Mesothelial cell of epicardium (in vitro differentiated cells): Measurements from ENCODE around the gene BIRC6. TPM values are rescaled to one million over a fixed set of nuclear protein-coding genes. Genes with fewer than 3 reads are reported as not detected.

Experiments used
- DNase-seq, 2 experiments: peaks; one replicate each; pipeline ENCODE4 v3.0.0; 2021; ENCODE audit warnings: low spot score in 2 of 2; ENCODE audit not compliant: unreplicated experiment in 2 of 2
- H3K27ac Mint-ChIP-seq: 2 replicates; pipeline ENCODE4 v1.8.0; 2021; ENCODE audit warnings: mixed read lengths
- H3K27me3 Mint-ChIP-seq: 2 replicates; pipeline ENCODE4 v1.8.0; 2021; ENCODE audit warnings: low read depth, mixed read lengths
- H3K36me3 Mint-ChIP-seq: 2 replicates; pipeline ENCODE4 v1.8.0; 2021; ENCODE audit warnings: mixed read lengths
- H3K4me1 Mint-ChIP-seq: 2 replicates; pipeline ENCODE4 v1.8.0; 2021; ENCODE audit warnings: mixed read lengths
- H3K4me3 Mint-ChIP-seq: 2 replicates; pipeline ENCODE4 v1.8.0; 2021; ENCODE audit warnings: mild to moderate bottlenecking, moderate library complexity, mixed read lengths
- H3K9me3 Mint-ChIP-seq: 2 replicates; pipeline ENCODE4 v1.8.0; 2021; ENCODE audit warnings: mixed read lengths
- total RNA-seq: library from RNA; stranded (reverse); gene quantifications from 3 replicates; pipeline ENCODE4 v1.2.1, GENCODE V29; 2021
- TF ChIP-seq, protein P1 (sequence below): fragments of 200-600 bp; sonication (generic); IDR thresholded peaks from one replicate; pipeline ENCODE4 v1.5.0; 2021; ENCODE audit warnings: antibody characterized with exemption; ENCODE audit not compliant: unreplicated experiment

The BIRC6 gene
- total RNA-seq, 1 donor from 2014 or later, result 112 TPM

DNA sequence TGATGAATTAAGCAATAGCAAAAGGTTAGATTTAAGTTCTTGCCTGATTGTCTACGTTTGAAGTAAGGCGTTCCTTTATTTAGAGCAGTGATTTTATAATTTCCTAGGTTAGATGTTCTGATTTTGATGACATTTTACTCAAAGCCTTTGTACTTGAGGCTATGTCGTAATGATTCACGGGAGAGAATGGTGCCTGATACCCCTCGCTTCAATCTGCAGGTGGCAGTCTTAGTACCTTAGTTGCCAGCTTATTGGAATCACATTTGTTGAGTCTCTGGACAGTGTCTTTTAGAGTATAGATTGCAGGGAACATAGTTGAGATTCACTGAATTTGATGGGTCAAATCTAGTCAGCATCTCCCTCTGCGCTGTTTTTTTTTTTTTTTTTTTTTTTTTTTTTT lies 89.5 kb downstream of the BIRC6 start:
- no peak overlapping the region for H3K27ac Mint-ChIP-seq
- no peak for DNase-seq
- H3K9me3 Mint-ChIP-seq, result peaks cover 4% of the 10 kb centered on the region
- peaks cover 58% of the 10 kb centered on the region for H3K36me3 Mint-ChIP-seq
- no peaks in the 10 kb centered on the region for H3K27me3 Mint-ChIP-seq
- TF ChIP-seq, protein P1, sequence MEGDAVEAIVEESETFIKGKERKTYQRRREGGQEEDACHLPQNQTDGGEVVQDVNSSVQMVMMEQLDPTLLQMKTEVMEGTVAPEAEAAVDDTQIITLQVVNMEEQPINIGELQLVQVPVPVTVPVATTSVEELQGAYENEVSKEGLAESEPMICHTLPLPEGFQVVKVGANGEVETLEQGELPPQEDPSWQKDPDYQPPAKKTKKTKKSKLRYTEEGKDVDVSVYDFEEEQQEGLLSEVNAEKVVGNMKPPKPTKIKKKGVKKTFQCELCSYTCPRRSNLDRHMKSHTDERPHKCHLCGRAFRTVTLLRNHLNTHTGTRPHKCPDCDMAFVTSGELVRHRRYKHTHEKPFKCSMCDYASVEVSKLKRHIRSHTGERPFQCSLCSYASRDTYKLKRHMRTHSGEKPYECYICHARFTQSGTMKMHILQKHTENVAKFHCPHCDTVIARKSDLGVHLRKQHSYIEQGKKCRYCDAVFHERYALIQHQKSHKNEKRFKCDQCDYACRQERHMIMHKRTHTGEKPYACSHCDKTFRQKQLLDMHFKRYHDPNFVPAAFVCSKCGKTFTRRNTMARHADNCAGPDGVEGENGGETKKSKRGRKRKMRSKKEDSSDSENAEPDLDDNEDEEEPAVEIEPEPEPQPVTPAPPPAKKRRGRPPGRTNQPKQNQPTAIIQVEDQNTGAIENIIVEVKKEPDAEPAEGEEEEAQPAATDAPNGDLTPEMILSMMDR, result no peak
- no peak overlapping the region for H3K4me3 Mint-ChIP-seq
- H3K4me1 Mint-ChIP-seq, result no peaks in the 10 kb centered on the region

DNA sequence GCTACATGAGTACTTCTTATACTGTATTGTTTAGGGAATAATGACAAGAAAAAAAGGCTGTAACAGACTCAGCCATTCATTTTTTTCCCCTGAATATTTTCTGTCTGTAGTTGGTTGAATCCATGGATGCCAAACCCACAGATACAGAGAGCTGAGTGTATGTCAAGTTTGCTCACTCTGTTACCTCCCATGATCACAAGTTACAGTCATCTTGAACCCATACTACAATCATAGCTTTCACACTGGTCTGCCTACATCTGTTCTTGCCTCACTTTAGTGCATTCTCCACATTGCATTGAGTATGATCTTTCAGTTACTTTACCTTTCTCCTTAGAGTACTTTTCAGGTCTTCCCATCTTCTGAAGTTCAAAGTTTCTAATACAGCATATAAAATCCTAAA lies 94.0 kb downstream of the BIRC6 start:
- peaks cover 4% of the 10 kb centered on the region for H3K9me3 Mint-ChIP-seq
- TF ChIP-seq, protein P1, result no peak
- DNase-seq, result no peak
- no peaks in the 10 kb centered on the region for H3K27me3 Mint-ChIP-seq
- H3K27ac Mint-ChIP-seq, result no peak overlapping the region
- H3K36me3 Mint-ChIP-seq, result peaks cover 34% of the 10 kb centered on the region
- H3K4me1 Mint-ChIP-seq, result no peaks in the 10 kb centered on the region
- no peak overlapping the region for H3K4me3 Mint-ChIP-seq

DNA sequence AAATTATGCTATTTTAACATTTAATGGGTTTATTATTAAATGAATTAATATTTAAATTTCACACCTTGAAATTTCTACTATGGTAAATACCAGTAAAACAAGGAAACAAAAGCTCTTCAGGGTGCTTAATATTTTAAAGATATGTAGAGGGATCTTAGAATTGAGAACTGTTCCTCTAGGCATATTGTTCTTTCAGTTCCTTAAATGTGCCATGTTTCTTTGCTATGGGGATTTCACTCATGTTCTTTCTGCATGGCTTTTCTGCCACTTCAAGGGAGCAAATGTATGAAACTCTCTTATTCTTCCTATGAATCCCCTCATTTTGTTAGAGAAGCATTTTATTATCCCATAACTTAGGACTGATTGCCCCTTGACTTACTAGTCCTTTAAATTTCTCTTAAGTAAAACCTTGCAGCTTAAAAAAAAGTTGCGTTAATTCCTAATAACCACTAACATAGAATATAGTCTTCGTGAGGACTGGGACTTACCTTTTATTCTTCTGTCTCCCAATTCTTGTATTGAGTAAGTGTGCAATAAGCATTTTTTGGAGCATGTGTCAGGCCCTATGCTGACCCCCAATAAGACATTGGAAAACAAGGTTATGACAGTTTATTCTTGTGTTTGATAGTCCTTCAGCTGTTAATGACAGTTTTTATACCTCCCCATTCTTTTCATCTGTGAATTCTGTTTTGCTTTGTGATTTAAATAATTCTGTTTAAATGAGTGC lies 95.7 kb downstream of the BIRC6 start:
- Mint-ChIP-seq H3K27ac (no peak overlapping the region), H3K4me3 (no peak overlapping the region), H3K36me3 (peaks cover 43% of the 10 kb centered on the region), H3K9me3 (peaks cover 12% of the 10 kb centered on the region), H3K27me3 (no peaks in the 10 kb centered on the region), H3K4me1 (no peaks in the 10 kb centered on the region)
- TF ChIP-seq, protein P1, result no peak
- no peak for DNase-seq

DNA sequence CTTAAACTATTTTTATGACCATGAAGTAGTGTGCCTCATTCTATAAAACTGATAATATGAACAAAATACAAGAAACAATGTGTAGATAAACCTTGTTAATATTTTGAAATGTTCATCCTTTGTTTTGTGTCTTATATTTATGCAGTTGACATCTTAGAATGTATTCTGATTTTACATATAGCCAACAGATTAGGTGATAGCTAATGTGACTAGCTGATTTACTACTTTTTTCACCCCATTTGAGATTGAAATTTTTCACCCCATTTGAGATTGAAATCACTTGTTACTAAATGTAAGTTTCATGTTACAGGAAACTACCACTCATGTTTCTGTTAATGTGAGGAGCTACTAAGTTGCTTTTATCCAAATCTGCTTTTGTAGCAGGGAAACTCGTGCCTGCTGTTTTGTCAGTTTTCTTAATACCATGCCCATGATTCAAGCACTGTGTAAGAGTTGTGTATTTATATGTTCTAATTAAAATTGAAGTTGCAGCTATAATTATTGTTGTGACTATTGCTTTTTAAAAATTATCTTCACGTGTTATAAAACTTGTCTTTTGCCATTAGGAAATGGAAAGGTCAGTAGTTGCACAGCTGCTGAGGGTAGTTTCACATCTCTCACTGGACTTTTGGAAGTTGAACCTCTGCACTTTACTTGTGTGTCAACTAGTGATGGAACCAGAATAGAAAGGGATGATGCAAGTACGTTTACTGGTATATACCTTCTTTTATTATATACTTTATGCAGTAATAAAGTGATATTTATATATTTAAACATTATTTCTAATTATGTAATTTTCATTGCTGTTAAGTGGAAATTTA lies 96.6 kb downstream of the BIRC6 start:
- H3K4me3 Mint-ChIP-seq, result no peak overlapping the region
- no peaks in the 10 kb centered on the region for H3K27me3 Mint-ChIP-seq
- H3K4me1 Mint-ChIP-seq, result no peaks in the 10 kb centered on the region
- H3K36me3 Mint-ChIP-seq, result peaks cover 50% of the 10 kb centered on the region
- H3K9me3 Mint-ChIP-seq, result peaks cover 20% of the 10 kb centered on the region
- no peak overlapping the region for H3K27ac Mint-ChIP-seq
- no peak for DNase-seq
- TF ChIP-seq, protein P1, result no peak

DNA sequence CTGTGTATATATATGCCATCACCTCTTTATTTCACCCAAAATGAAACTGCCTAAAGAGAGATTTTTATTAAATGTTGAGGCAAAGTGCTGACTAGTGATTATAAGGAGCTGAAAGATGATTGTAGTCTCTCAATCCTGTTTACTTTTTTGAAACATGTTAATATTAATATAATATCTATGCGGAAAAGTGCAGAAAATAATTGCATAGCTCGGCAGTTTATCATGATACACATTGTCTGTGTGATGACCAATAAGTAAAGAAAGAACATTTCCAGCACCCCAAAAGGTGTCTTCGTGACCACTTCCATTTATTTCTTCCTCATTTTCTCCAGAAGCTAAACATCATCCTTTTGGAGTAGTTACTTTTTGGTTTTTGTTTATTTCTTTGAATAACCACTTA lies 99.0 kb downstream of the BIRC6 start:
- H3K36me3 Mint-ChIP-seq, result peaks cover 41% of the 10 kb centered on the region
- H3K4me3 Mint-ChIP-seq, result no peak overlapping the region
- H3K9me3 Mint-ChIP-seq, result peaks cover 21% of the 10 kb centered on the region
- no peaks in the 10 kb centered on the region for H3K27me3 Mint-ChIP-seq
- no peak overlapping the region for H3K27ac Mint-ChIP-seq
- DNase-seq, result no peak
- TF ChIP-seq, protein P1, result no peak
- H3K4me1 Mint-ChIP-seq, result no peaks in the 10 kb centered on the region
